ENCODE data around the gene SELENOS.

GRCh38 chr15:101240358-101240757 is 36.9 kb downstream of the SELENOS start:
- TF ChIP-seq CTCF (IDR thresholded peaks at IDR 0.05) (no peak), POLR2A (IDR thresholded peaks at IDR 0.05) (no peak)

All from adrenal gland (tissue), 5 donors.